Naive thymus-derived CD4-positive, alpha-beta T cell (primary cell): ENCODE data around the gene DHRS7B. TPM values are rescaled to one million over a fixed set of nuclear protein-coding genes. Genes with fewer than 3 reads are reported as not detected.

Experiments
- ATAC-seq: fragments of 150-1000 bp; cut with Tn5 transposase; 2 replicates; pipeline ENCODE4 v1.10.0; 2021; ENCODE audit warnings: mild to moderate bottlenecking, moderate library complexity
- CTCF ChIA-PET: fragments of 350-600 bp; sonication (Branson Sonifier 250); formaldehyde crosslinking; loops from one replicate; lab custom pipeline; 2021; ENCODE audit warnings: antibody characterized with exemption; lab: Charles Lee
- POLR2A ChIA-PET: fragments of 350-600 bp; sonication (Branson Sonifier 250); formaldehyde crosslinking; loops from one replicate; lab custom pipeline; 2021; ENCODE audit warnings: antibody characterized with exemption, inconsistent platforms; lab: Charles Lee
- DNase-seq, 9 donors: peaks; one replicate each; pipeline versions ENCODE4 v3.0.0 to v3.0.0-alpha.2; 2020 to 2022; ENCODE audit warnings: mixed read lengths in 1 of 9
- H3K27ac ChIP-seq: one replicate; pipeline ENCODE4 v1.7.0; 2013; ENCODE audit warnings: mild to moderate bottlenecking, low read depth, low read length, moderate library complexity
- H3K27me3 ChIP-seq, 2 donors: one replicate each; pipeline ENCODE4 v1.7.0; 2013; ENCODE audit warnings: low read length in 2 of 2, mild to moderate bottlenecking in 2 of 2, moderate library complexity in 2 of 2; ENCODE audit not compliant: control insufficient read depth in 2 of 2, insufficient read depth in 2 of 2
- H3K36me3 ChIP-seq, 3 experiments: 1 replicate in 2 of 3; 2 replicates in 1 of 3; pipeline ENCODE4 v1.7.0; 2013; ENCODE audit warnings: low read length in 3 of 3, mild to moderate bottlenecking in 3 of 3, moderate library complexity in 1 of 3; ENCODE audit not compliant: insufficient read depth in 3 of 3, control insufficient read depth in 2 of 3
- H3K4me1 ChIP-seq, 2 donors: one replicate each; pipeline ENCODE4 v1.7.0; 2013; ENCODE audit warnings: low read length in 2 of 2, mild to moderate bottlenecking in 2 of 2, moderate library complexity in 1 of 2; ENCODE audit not compliant: control insufficient read depth in 2 of 2, insufficient read depth in 2 of 2
- H3K4me3 ChIP-seq: 2 replicates; pipeline ENCODE4 v1.7.0; 2013; ENCODE audit warnings: mild to moderate bottlenecking, low read length
- H3K9me3 ChIP-seq, 3 experiments: 1 replicate in 2 of 3; 2 replicates in 1 of 3; pipeline ENCODE4 v1.7.0; 2013; ENCODE audit warnings: low read length in 3 of 3; ENCODE audit not compliant: control insufficient read depth in 2 of 3
- H3K27ac Mint-ChIP-seq, 9 donors: one replicate each; pipeline ENCODE4 v1.8.0; 2020 to 2022; ENCODE audit warnings: mixed read lengths in 9 of 9, mild to moderate bottlenecking in 8 of 9, moderate library complexity in 5 of 9, inconsistent platforms in 2 of 9
- H3K27me3 Mint-ChIP-seq, 5 donors: one replicate each; pipeline ENCODE4 v1.8.0; 2021 to 2022; ENCODE audit warnings: mixed read lengths in 5 of 5, mild to moderate bottlenecking in 1 of 5
- H3K36me3 Mint-ChIP-seq, 5 donors: one replicate each; pipeline ENCODE4 v1.8.0; 2020 to 2022; ENCODE audit warnings: mixed read lengths in 5 of 5, mild to moderate bottlenecking in 3 of 5, inconsistent platforms in 1 of 5
- H3K4me1 Mint-ChIP-seq, 7 donors: one replicate each; pipeline ENCODE4 v1.8.0; 2020 to 2022; ENCODE audit warnings: mixed read lengths in 7 of 7, mild to moderate bottlenecking in 3 of 7, inconsistent platforms in 1 of 7
- H3K4me3 Mint-ChIP-seq, 10 donors: one replicate each; pipeline ENCODE4 v1.8.0; 2020 to 2022; ENCODE audit warnings: mild to moderate bottlenecking in 10 of 10, mixed read lengths in 10 of 10, moderate library complexity in 6 of 10, inconsistent platforms in 2 of 10
- H3K9me3 Mint-ChIP-seq, 11 donors: one replicate each; pipeline ENCODE4 v1.8.0; 2020 to 2022; ENCODE audit warnings: mixed read lengths in 11 of 11, mild to moderate bottlenecking in 4 of 11, inconsistent platforms in 1 of 11, moderate library complexity in 1 of 11
- intact Hi-C, 2 donors: fragments of 100-400 bp; cut with micrococcal nuclease; formaldehyde crosslinking; loops; one replicate each; pipeline ENCODE4 v1.15.1; 2023
- polyA plus RNA-seq, 2 donors: library from polyadenylated mRNA; unstranded; fragments of 300-500 nt; fragmentation: Illumina TruSeq; gene quantifications; one replicate each; pipeline ENCODE4 v1.2.3, GENCODE V29; 2021
- total RNA-seq, 6 experiments: library from RNA in 5 of 6; stranded (reverse) in 5 of 6; gene quantifications; 1 replicate in 5 of 6; 2 replicates in 1 of 6; pipeline ENCODE4 v1.2.3 and lab custom pipeline; 2021 to 2026

DHRS7B gene
- total and polyA plus RNA-seq, 7 experiments from 2014 or later, result 5.9 to 15.1 (median 10.0) TPM

GRCh38 chr17:21127509-21128077, 829 bp downstream of the DHRS7B start:
- H3K36me3 ChIP-seq, result peaks cover 0 to 5% (median 0%) of the 10 kb centered on the region in 3 experiments
- peaks cover 0 to 5% (median 0%) of the 10 kb centered on the region in 5 donors for H3K27me3 Mint-ChIP-seq
- peaks cover 0 to 6% (median 0%) of the 10 kb centered on the region in 5 donors for H3K36me3 Mint-ChIP-seq
- no peaks in the 10 kb centered on the region for H3K27me3 ChIP-seq
- H3K27ac ChIP-seq, result peak overlapping the region; percentile 84
- peaks cover 25 to 63% (median 51%) of the 10 kb centered on the region in 7 donors for H3K4me1 Mint-ChIP-seq
- H3K4me1 ChIP-seq, result peaks cover 18 to 19% of the 10 kb centered on the region in 2 donors
- DNase-seq (no peak), ATAC-seq (no peak)
- H3K4me3 Mint-ChIP-seq, result peak overlapping the region; percentile 90 to 100 (median 97)
- ChIA-PET POLR2A (interaction anchor here (0.7 to 2.8 kb wide), 5 partner anchors 84 to 156 kb away, joined by 3 to 12 read pairs (median 3); partner anchors contain the start of gene USP22), CTCF (interaction anchor here (0.7 to 1.8 kb wide), 2 partner anchors 8 to 151 kb away, joined by 3 to 10 read pairs; no protein-coding TSS in a partner anchor)
- H3K9me3 Mint-ChIP-seq, result peaks cover 0 to 4% (median 0%) of the 10 kb centered on the region in 11 donors
- intact Hi-C loops, result loop anchor here (1.0 to 5.0 kb wide), 3 partner anchors 8 to 220 kb away; partner anchors contain the start of gene MAP2K3 (in 1 of the 2)
- peak overlapping the region; percentile 93 to 99 (median 98) for H3K27ac Mint-ChIP-seq
- no peaks in the 10 kb centered on the region for H3K9me3 ChIP-seq
- peak overlapping the region; percentile 86 for H3K4me3 ChIP-seq

GRCh38 chr17:21129023-21129681, 2.4 kb downstream of the DHRS7B start:
- Mint-ChIP-seq H3K4me1 (peaks cover 29 to 65% (median 50%) of the 10 kb centered on the region in 7 donors), H3K9me3 (peaks cover 0 to 17% (median 4%) of the 10 kb centered on the region in 11 donors), H3K36me3 (peaks cover 0 to 16% (median 8%) of the 10 kb centered on the region in 5 donors), H3K27me3 (peaks cover 0 to 3% (median 0%) of the 10 kb centered on the region in 5 donors), H3K27ac (peak overlapping the region in 3 of 9 donors; percentile 74 to 89 (median 81)), H3K4me3 (peak overlapping the region in 7 of 10 donors; percentile 16 to 78 (median 55))
- no peak for DNase-seq
- H3K4me3 ChIP-seq, result no peak overlapping the region
- peaks cover 18 to 19% of the 10 kb centered on the region in 2 donors for H3K4me1 ChIP-seq
- no peak for ATAC-seq
- H3K27me3 ChIP-seq, result no peaks in the 10 kb centered on the region
- peaks cover 0 to 5% (median 0%) of the 10 kb centered on the region in 3 experiments for H3K36me3 ChIP-seq
- no peaks in the 10 kb centered on the region for H3K9me3 ChIP-seq
- ChIA-PET POLR2A (interaction anchor here (0.7 to 0.8 kb wide), 3 partner anchors 83 to 185 kb away, joined by 3 to 6 read pairs (median 4); no protein-coding TSS in a partner anchor), CTCF (interaction anchor here (0.8 to 1.8 kb wide), 2 partner anchors 10 to 49 kb away, joined by 4 to 10 read pairs; no protein-coding TSS in a partner anchor)
- intact Hi-C loops, result loop anchor here in 1 of 2 donors (5.0 kb wide), 1 partner anchor 222 kb away; no protein-coding TSS in a partner anchor
- no peak overlapping the region for H3K27ac ChIP-seq

GRCh38 chr17:21131137-21131536, 4.4 kb downstream of the DHRS7B start:
- DNase-seq (no peak), ATAC-seq (no peak)
- no peak overlapping the region for H3K4me3 Mint-ChIP-seq
- peaks cover 0 to 3% (median 0%) of the 10 kb centered on the region in 5 donors for H3K27me3 Mint-ChIP-seq
- H3K9me3 Mint-ChIP-seq, result peaks cover 0 to 35% (median 8%) of the 10 kb centered on the region in 11 donors
- peaks cover 0 to 25% (median 15%) of the 10 kb centered on the region in 5 donors for H3K36me3 Mint-ChIP-seq
- Histone ChIP-seq H3K4me1 (peaks cover 8 to 9% of the 10 kb centered on the region in 2 donors), H3K27ac (no peak overlapping the region), H3K27me3 (no peaks in the 10 kb centered on the region), H3K4me3 (no peak overlapping the region), H3K36me3 (peaks cover 0 to 5% (median 0%) of the 10 kb centered on the region in 3 experiments), H3K9me3 (peaks cover 0 to 6% (median 0%) of the 10 kb centered on the region in 3 experiments)
- ChIA-PET CTCF (interaction anchor here (1.2 to 1.5 kb wide), 2 partner anchors 11 to 157 kb away, joined by 3 to 7 read pairs; no protein-coding TSS in a partner anchor), POLR2A (interaction anchor here (0.7 kb wide), 1 partner anchor 80 kb away, joined by 3 read pairs; no protein-coding TSS in a partner anchor)
- no peak overlapping the region for H3K27ac Mint-ChIP-seq
- intact Hi-C loops, result no loop called here
- peaks cover 19 to 45% (median 30%) of the 10 kb centered on the region in 7 donors for H3K4me1 Mint-ChIP-seq

GRCh38 chr17:21132428-21132827, 5.7 kb downstream of the DHRS7B start:
- DNase-seq (no peak), ATAC-seq (no peak)
- Mint-ChIP-seq H3K27me3 (no peaks in the 10 kb centered on the region), H3K4me3 (no peak overlapping the region), H3K27ac (peak overlapping the region in 1 of 9 donors; percentile 6), H3K4me1 (peaks cover 11 to 32% (median 19%) of the 10 kb centered on the region in 7 donors), H3K9me3 (peaks cover 0 to 31% (median 8%) of the 10 kb centered on the region in 11 donors), H3K36me3 (peaks cover 0 to 25% (median 15%) of the 10 kb centered on the region in 5 donors)
- Histone ChIP-seq H3K36me3 (no peaks in the 10 kb centered on the region), H3K9me3 (peaks cover 0 to 6% (median 0%) of the 10 kb centered on the region in 3 experiments), H3K4me1 (peaks cover 6 to 7% of the 10 kb centered on the region in 2 donors), H3K27me3 (no peaks in the 10 kb centered on the region), H3K27ac (no peak overlapping the region), H3K4me3 (no peak overlapping the region)
- intact Hi-C loops, result no loop called here
- ChIA-PET POLR2A (interaction anchor here (1.0 kb wide), 1 partner anchor 108 kb away, joined by 3 read pairs; no protein-coding TSS in a partner anchor), CTCF (interaction anchor here (1.2 to 1.5 kb wide), 2 partner anchors 12 to 156 kb away, joined by 3 to 7 read pairs; no protein-coding TSS in a partner anchor)

- Mint-ChIP-seq H3K9me3 (peaks cover 0 to 34% (median 8%) of the 10 kb centered on the region in 11 donors), H3K27ac (no peak overlapping the region), H3K36me3 (peaks cover 0 to 28% (median 15%) of the 10 kb centered on the region in 5 donors), H3K27me3 (no peaks in the 10 kb centered on the region), H3K4me1 (peaks cover 0 to 18% (median 9%) of the 10 kb centered on the region in 7 donors), H3K4me3 (no peak overlapping the region)
- Histone ChIP-seq H3K36me3 (no peaks in the 10 kb centered on the region), H3K4me3 (no peak overlapping the region), H3K27me3 (no peaks in the 10 kb centered on the region), H3K27ac (no peak overlapping the region), H3K9me3 (peaks cover 0 to 6% (median 0%) of the 10 kb centered on the region in 3 experiments), H3K4me1 (no peaks in the 10 kb centered on the region)
- ATAC-seq (no peak), DNase-seq (no peak)
- CTCF ChIA-PET, result no interaction called here
- POLR2A ChIA-PET, result interaction anchor here (0.8 kb wide), 1 partner anchor 16 kb away, joined by 3 read pairs; no protein-coding TSS in a partner anchor
- intact Hi-C loops, result no loop called here
Measured at GRCh38 chr17:21134559-21134958, 7.8 kb downstream of the DHRS7B start.

GRCh38 chr17:21140911-21141310, 14.1 kb downstream of the DHRS7B start:
- Histone ChIP-seq H3K4me1 (no peaks in the 10 kb centered on the region), H3K4me3 (no peak overlapping the region), H3K27ac (no peak overlapping the region)

More at GRCh38 chr17:21140911-21141310, 14.1 kb downstream of the DHRS7B start:
- no peaks in the 10 kb centered on the region for H3K9me3 ChIP-seq
- ChIA-PET CTCF (no interaction called here), POLR2A (no interaction called here)
- Mint-ChIP-seq H3K27ac (no peak overlapping the region), H3K4me3 (peak overlapping the region in 1 of 10 donors; percentile 11), H3K4me1 (peaks cover 0 to 9% (median 5%) of the 10 kb centered on the region in 7 donors), H3K36me3 (peaks cover 6 to 20% (median 11%) of the 10 kb centered on the region in 5 donors), H3K27me3 (no peaks in the 10 kb centered on the region), H3K9me3 (peaks cover 0 to 5% (median 0%) of the 10 kb centered on the region in 11 donors)
- ATAC-seq (no peak), DNase-seq (no peak)
- H3K36me3 ChIP-seq, result no peaks in the 10 kb centered on the region
- H3K27me3 ChIP-seq, result no peaks in the 10 kb centered on the region
- intact Hi-C loops, result no loop called here
